ENCODE measurements around the gene STXBP5. TPM values are rescaled to one million over a fixed set of nuclear protein-coding genes. Genes with fewer than 3 reads are reported as not detected.
"Not testable (repeated sequence)": the region's sequence is repeated elsewhere in the genome, so short reads cannot be mapped to it uniquely, and the experiment has no call there.

The STXBP5 gene
- total RNA-seq, 2 donors from 2014 or later, result 34.4 to 59.9 TPM

GRCh38 chr6:147361311-147361981 lies 157.2 kb downstream of the STXBP5 start:
- H3K27me3 ChIP-seq (replicated peaks; ENCODE audit: insufficient read depth), result no peaks in the 10 kb centered on the region
- H3K36me3 ChIP-seq, result no peaks in the 10 kb centered on the region
- TF ChIP-seq CTCF (IDR thresholded peaks at IDR 0.05) (no peak), POLR2A (IDR thresholded peaks at IDR 0.05) (no peak), POLR2AphosphoS5 (IDR thresholded peaks at IDR 0.05) (no peak)
- no peak overlapping the region for H3K27ac ChIP-seq
- intact Hi-C loops (cut with DNase I), result no loop called here
- H3K4me1 ChIP-seq (replicated peaks), result no peaks in the 10 kb centered on the region
- no peaks in the 10 kb centered on the region for H3K9me3 ChIP-seq
- WGBS, result 93% methylated on average over 5 of the region's 5 CpGs
- DNase-seq (ENCODE audit: low spot score), result no peak
- H3K4me3 ChIP-seq, result no peak overlapping the region

- Histone ChIP-seq H3K27ac (no peak overlapping the region), H3K27me3 (replicated peaks; ENCODE audit: insufficient read depth) (no peaks in the 10 kb centered on the region), H3K4me3 (no peak overlapping the region), H3K36me3 (no peaks in the 10 kb centered on the region), H3K9me3 (no peaks in the 10 kb centered on the region), H3K4me1 (replicated peaks) (no peaks in the 10 kb centered on the region)
- no peak for DNase-seq (ENCODE audit: low spot score)
- TF ChIP-seq POLR2A (IDR thresholded peaks at IDR 0.05) (no peak), POLR2AphosphoS5 (IDR thresholded peaks at IDR 0.05) (no peak), CTCF (IDR thresholded peaks at IDR 0.05) (no peak)
- intact Hi-C loops (cut with DNase I), result no loop called here
Observed at GRCh38 chr6:147366290-147366689, 162.1 kb downstream of the STXBP5 start.

- Histone ChIP-seq H3K36me3 (no peaks in the 10 kb centered on the region), H3K9me3 (no peaks in the 10 kb centered on the region), H3K27ac (no peak overlapping the region), H3K27me3 (replicated peaks; ENCODE audit: insufficient read depth) (no peaks in the 10 kb centered on the region), H3K4me3 (no peak overlapping the region), H3K4me1 (replicated peaks) (no peaks in the 10 kb centered on the region)
- TF ChIP-seq POLR2AphosphoS5 (IDR thresholded peaks at IDR 0.05), result no peak
- no peak for DNase-seq (ENCODE audit: low spot score)
- intact Hi-C loops (cut with DNase I), result no loop called here
Observed at GRCh38 chr6:147371325-147371724, 167.1 kb downstream of the STXBP5 start.

- 100% methylated on average over 1 of the region's 1 CpG for WGBS
- no peak for TF ChIP-seq POLR2A (IDR thresholded peaks at IDR 0.05)
- no peak for TF ChIP-seq POLR2AphosphoS5 (IDR thresholded peaks at IDR 0.05)
- no peak for TF ChIP-seq CTCF (IDR thresholded peaks at IDR 0.05)
- DNase-seq (ENCODE audit: low spot score), result no peak
- Histone ChIP-seq H3K9me3 (no peaks in the 10 kb centered on the region), H3K36me3 (no peaks in the 10 kb centered on the region), H3K27ac (no peak overlapping the region), H3K4me3 (no peak overlapping the region), H3K27me3 (replicated peaks; ENCODE audit: insufficient read depth) (no peaks in the 10 kb centered on the region), H3K4me1 (replicated peaks) (no peaks in the 10 kb centered on the region)
- intact Hi-C loops (cut with DNase I), result no loop called here
Observed at GRCh38 chr6:147372806-147373205, 168.6 kb downstream of the STXBP5 start.

- intact Hi-C loops (cut with DNase I), result no loop called here
- 88% methylated on average over 1 of the region's 1 CpG for WGBS
Observed at GRCh38 chr6:147378819-147379218, 174.6 kb downstream of the STXBP5 start.

GRCh38 chr6:147380841-147381240 lies 176.6 kb downstream of the STXBP5 start:
- H3K4me3 ChIP-seq; intact Hi-C loops (cut with DNase I); H3K36me3 ChIP-seq; H3K4me1 ChIP-seq (replicated peaks); H3K27ac ChIP-seq; H3K9me3 ChIP-seq; H3K27me3 ChIP-seq (replicated peaks; ENCODE audit: insufficient read depth); DNase-seq (ENCODE audit: low spot score): not testable (repeated sequence)
- 97% methylated on average over 3 of the region's 3 CpGs for WGBS

More at GRCh38 chr6:147378819-147379218, 174.6 kb downstream of the STXBP5 start:
- no peaks in the 10 kb centered on the region for H3K27me3 ChIP-seq (replicated peaks; ENCODE audit: insufficient read depth)
- no peaks in the 10 kb centered on the region for H3K4me1 ChIP-seq (replicated peaks)
- no peak for DNase-seq (ENCODE audit: low spot score)
- H3K4me3 ChIP-seq, result no peak overlapping the region
- TF ChIP-seq CTCF (IDR thresholded peaks at IDR 0.05) (no peak), POLR2A (IDR thresholded peaks at IDR 0.05) (no peak), POLR2AphosphoS5 (IDR thresholded peaks at IDR 0.05) (no peak)
- H3K9me3 ChIP-seq, result no peaks in the 10 kb centered on the region
- no peak overlapping the region for H3K27ac ChIP-seq
- H3K36me3 ChIP-seq, result no peaks in the 10 kb centered on the region
